IMR-90 (cell line): ENCODE measurements around the gene ENPP3. TPM values are rescaled to one million over a fixed set of nuclear protein-coding genes. Genes with fewer than 3 reads are reported as not detected.

ENCODE experiments used
- ATAC-seq: fragments of 200-7000 bp; cut with Tn5 transposase; 2 replicates; pipeline ENCODE4 v1.9.1; 2020; ENCODE audit warnings: low read depth, mild to moderate bottlenecking, moderate library complexity
- BruUV-seq: library from RNA; stranded (reverse); fragments of 400-500 nt; replicated peaks from 2 replicates; lab custom pipeline; 2021; lab: Mats Ljungman, UMichigan
- CTCF ChIA-PET: fragments of 300-600 bp; formaldehyde crosslinking; extraction: SDS; loops from one replicate; lab custom pipeline; 2021; ENCODE audit warnings: antibody characterized with exemption; lab: Yijun Ruan, JAX
- POLR2A ChIA-PET: fragments of 300-600 bp; sonication (Branson Sonifier 250); formaldehyde crosslinking; loops from one replicate; lab custom pipeline; 2022; ENCODE audit warnings: antibody characterized with exemption; ENCODE audit not compliant: unreplicated experiment; lab: Charles Lee
- DNase-seq: peaks from one replicate; pipeline ENCODE4 v3.0.0; 2013
- H2AFZ ChIP-seq: replicated peaks from 2 replicates; pipeline ENCODE3; 2013; ENCODE audit warnings: low read length, mild to moderate bottlenecking; ENCODE audit not compliant: poor library complexity
- H2AK5ac ChIP-seq: 2 replicates; pipeline ENCODE4 v1.6.1; 2013; ENCODE audit warnings: low read depth, low read length, inconsistent platforms
- H2AK9ac ChIP-seq: replicated peaks from 2 replicates; pipeline ENCODE3; 2013; ENCODE audit warnings: mild to moderate bottlenecking, low read depth, low read length, moderate library complexity; ENCODE audit not compliant: poor library complexity
- H2BK120ac ChIP-seq: 2 replicates; pipeline ENCODE4 v1.6.1; 2013; ENCODE audit warnings: low read depth, low read length, inconsistent platforms
- H2BK15ac ChIP-seq: 3 replicates; pipeline ENCODE4 v1.6.1; 2013; ENCODE audit warnings: low read depth, low read length, inconsistent platforms
- H2BK20ac ChIP-seq: 2 replicates; pipeline ENCODE4 v1.6.1; 2013; ENCODE audit warnings: low read depth, mild to moderate bottlenecking, inconsistent platforms, low read length, moderate library complexity
- H2BK5ac ChIP-seq: 2 replicates; pipeline ENCODE4 v1.6.1; 2013; ENCODE audit warnings: mild to moderate bottlenecking, low read depth, low read length, inconsistent platforms; ENCODE audit not compliant: poor library complexity, severe bottlenecking
- H3K14ac ChIP-seq: replicated peaks from 2 replicates; pipeline ENCODE4 v1.6.1; 2013; ENCODE audit warnings: low read depth, low read length, inconsistent platforms
- H3K18ac ChIP-seq: 2 replicates; pipeline ENCODE4 v1.6.1; 2013; ENCODE audit warnings: low read depth, low read length, control low read depth
- H3K23ac ChIP-seq: 2 replicates; pipeline ENCODE4 v1.6.1; 2013; ENCODE audit warnings: low read depth, low read length, inconsistent platforms
- H3K27ac ChIP-seq: 2 replicates; pipeline ENCODE4 v1.5.1; 2013; ENCODE audit warnings: mild to moderate bottlenecking, control low read depth, low read length; ENCODE audit not compliant: insufficient read depth
- H3K27me3 ChIP-seq: 2 replicates; pipeline ENCODE4 v1.6.1; 2013; ENCODE audit warnings: low read length; ENCODE audit not compliant: control insufficient read depth, insufficient read depth
- H3K36me3 ChIP-seq: 2 replicates; pipeline ENCODE4 v1.6.1; 2013; ENCODE audit warnings: low read length, mixed read lengths; ENCODE audit not compliant: control insufficient read depth, insufficient read depth
- H3K4ac ChIP-seq: 2 replicates; pipeline ENCODE4 v1.6.1; 2013; ENCODE audit warnings: low read depth, low read length, inconsistent platforms
- H3K4me1 ChIP-seq: 2 replicates; pipeline ENCODE4 v1.6.1; 2013; ENCODE audit warnings: low read length, mixed read lengths; ENCODE audit not compliant: control insufficient read depth, insufficient read depth
- H3K4me2 ChIP-seq: 2 replicates; pipeline ENCODE4 v1.6.1; 2013; ENCODE audit warnings: low read depth, mild to moderate bottlenecking, control low read depth, low read length, moderate library complexity
- H3K4me3 ChIP-seq: 2 replicates; pipeline ENCODE4 v1.5.1; 2013; ENCODE audit warnings: low read depth, mild to moderate bottlenecking, control low read depth, low read length, moderate library complexity; ENCODE audit not compliant: insufficient read depth
- H3K56ac ChIP-seq: 2 replicates; pipeline ENCODE4 v1.6.1; 2013; ENCODE audit warnings: low read length, inconsistent platforms; ENCODE audit not compliant: insufficient read depth; ENCODE audit errors: extremely low read depth
- H3K79me1 ChIP-seq, 2 experiments: 2 replicates each; pipeline ENCODE4 v1.6.1; 2013; ENCODE audit warnings: low read length in 2 of 2, inconsistent platforms in 1 of 2, low read depth in 1 of 2
- H3K9ac ChIP-seq: 2 replicates; pipeline ENCODE4 v1.6.1; 2013; ENCODE audit warnings: low read depth, low read length, control low read depth
- H3K9me1 ChIP-seq: 2 replicates; pipeline ENCODE4 v1.6.1; 2013; ENCODE audit warnings: low read length, inconsistent platforms; ENCODE audit not compliant: insufficient read depth
- H3K9me3 ChIP-seq: 2 replicates; pipeline ENCODE4 v1.6.1; 2013; ENCODE audit warnings: low read length; ENCODE audit not compliant: control insufficient read depth, insufficient read depth
- H4K20me1 ChIP-seq: 2 replicates; pipeline ENCODE4 v1.6.1; 2013; ENCODE audit warnings: low read length, inconsistent platforms; ENCODE audit not compliant: insufficient read depth
- H4K5ac ChIP-seq: 2 replicates; pipeline ENCODE4 v1.6.1; 2013; ENCODE audit warnings: mild to moderate bottlenecking, low read depth, low read length, control low read depth
- H4K8ac ChIP-seq, 2 experiments: 2 replicates each; pipeline ENCODE4 v1.6.1; 2013; ENCODE audit warnings: low read depth in 2 of 2, low read length in 2 of 2, control low read depth in 1 of 2, inconsistent platforms in 1 of 2
- H4K91ac ChIP-seq: 2 replicates; pipeline ENCODE4 v1.6.1; 2013; ENCODE audit warnings: low read depth, low read length, inconsistent platforms; ENCODE audit not compliant: insufficient read depth
- CEBPB ChIP-seq: IDR thresholded peaks from 2 replicates; pipeline ENCODE4 v1.6.1; 2012; ENCODE audit warnings: low read depth, low read length, improper control_type of control experiment
- MXI1 ChIP-seq: IDR thresholded peaks from 2 replicates; pipeline ENCODE4 v1.6.1; 2012; ENCODE audit warnings: low read depth, mild to moderate bottlenecking, low read length, moderate library complexity, borderline replicate concordance
- RAD21 ChIP-seq: IDR thresholded peaks from 2 replicates; pipeline ENCODE4 v1.6.1; 2012; ENCODE audit warnings: low read length, improper control_type of control experiment
- WGBS, 2 experiments: methylation state at CpG; one replicate each; pipeline versions ENCODE4 v1.1.5 to v1.1.7; 2013; ENCODE audit warnings: missing lambda C conversion rate in 2 of 2; ENCODE audit not compliant: insufficient read length in 1 of 2; ENCODE audit errors: extremely low coverage in 2 of 2; 5-methylcytosine and 5-hydroxymethylcytosine counted together
- dilution Hi-C: fragments of 300-500 bp; cut with HindIII; formaldehyde crosslinking; loops from one replicate; pipeline ENCODE4 v1.14.3; 2018; ENCODE audit warnings: low sequenced_read_pairs; ENCODE audit not compliant: unreplicated experiment
- in situ Hi-C: fragments of 300-500 bp; cut with MboI; formaldehyde crosslinking; loops from 3 replicates; pipeline ENCODE4 v1.14.3; 2019; ENCODE audit warnings: low sequenced_read_pairs, inconsistent platforms, mixed read lengths
- intact Hi-C: fragments of 100-400 bp; cut with micrococcal nuclease; formaldehyde crosslinking; loops from 2 replicates; pipeline ENCODE4 v1.10.0; 2022
- polyA plus RNA-seq, 3 experiments: library from polyadenylated mRNA; depleted of rRNA; stranded (reverse); fragments of >200 nt; gene quantifications; 2 replicates each; pipeline ENCODE4 v1.2.3, GENCODE V29; 2012; ENCODE audit warnings: low replicate concordance in 1 of 3
- total RNA-seq: library from RNA; depleted of rRNA; stranded (reverse); fragments of >200 nt; gene quantifications from 2 replicates; pipeline ENCODE4 v1.2.3, GENCODE V29; 2012

Gene ENPP3
- total and polyA plus RNA-seq, 2 of the 4 experiments (the other 2 are of a cell fraction): under 0.01 to 0.05 TPM

DNA sequence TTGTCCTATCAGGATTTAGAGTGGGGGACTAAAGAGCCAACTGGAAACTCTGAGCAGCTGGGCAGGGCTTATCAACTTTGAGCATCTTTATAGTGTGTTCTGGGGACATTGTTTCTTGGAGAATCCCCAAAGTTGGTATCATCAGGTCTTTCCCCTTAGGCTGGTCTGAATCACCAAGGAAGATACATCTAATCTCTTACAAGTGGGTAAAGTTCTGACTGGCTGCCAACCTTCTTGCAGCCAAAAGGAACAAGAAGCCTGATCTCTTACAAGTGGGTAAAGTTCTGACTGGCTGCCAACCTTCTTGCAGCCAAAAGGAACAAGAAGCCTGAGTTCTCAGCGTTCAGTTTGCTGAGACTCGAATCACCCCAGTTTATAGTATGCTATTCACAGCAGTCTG lies 7.5 kb upstream of the ENPP3 start:
- 40% methylated on average over 2 of the region's 2 CpGs; no CpG with 5 or more reads in 1 of the 2 experiments for WGBS, 2 experiments
- Histone ChIP-seq H2AK5ac (no peak overlapping the region), H3K56ac (no peak overlapping the region), H3K9me1 (no peaks in the 10 kb centered on the region; the same call in 1 of the 2 replicates), H3K23ac (no peak overlapping the region), H3K27me3 (peaks cover 2% of the 10 kb centered on the region), H2BK5ac (no peak overlapping the region), H3K36me3 (no peaks in the 10 kb centered on the region; the same call in 1 of the 2 replicates), H4K8ac (no peak overlapping the region), H3K27ac (no peak overlapping the region), H3K79me1 (peaks cover 6 to 14% of the 10 kb centered on the region in 2 experiments; a peak in 3 of 4 replicates), H4K5ac (no peak overlapping the region), H3K4me3 (no peak overlapping the region), H2BK120ac (no peak overlapping the region), H2BK20ac (no peak overlapping the region), H4K20me1 (no peaks in the 10 kb centered on the region), H2BK15ac (no peak overlapping the region), H4K91ac (no peak overlapping the region), H3K9me3 (no peaks in the 10 kb centered on the region), H3K9ac (no peak overlapping the region), H3K18ac (no peak overlapping the region), H2AK9ac (no peak overlapping the region), H3K4me2 (no peak overlapping the region), H3K4ac (no peak overlapping the region), H3K14ac (no peak overlapping the region), H3K4me1 (no peaks in the 10 kb centered on the region), H2AFZ (no peak overlapping the region)
- intact Hi-C loops (no loop called here), dilution Hi-C loops (no loop called here), in situ Hi-C loops (no loop called here)
- ChIA-PET CTCF (interaction anchor here (0.6 kb wide), 1 partner anchor 17 kb away, joined by 3 read pairs; no protein-coding TSS in a partner anchor), POLR2A (no interaction called here)
- DNase-seq (no peak), ATAC-seq (no peak)
- no TSS peak for BruUV-seq
- TF ChIP-seq CEBPB (no peak), RAD21 (no peak), MXI1 (no peak)
